Measurements from ENCODE around the gene ARHGDIA. TPM values are rescaled to one million over a fixed set of nuclear protein-coding genes. Genes with fewer than 3 reads are reported as not detected.
A peak's percentile ranks its signal among the peaks of the same experiment; 100 is the strongest.

The ARHGDIA gene
- total and polyA plus RNA-seq, 4 donors: 46.6 to 319 (median 238) TPM

GRCh38 chr17:81858967-81859905 is 11.9 kb downstream of the ARHGDIA start:
- whole genome bisulfite sequencing (ENCODE audit: insufficient coverage): 69% methylated on average over 23 of the region's 23 CpGs
- peaks cover 54% of the 10 kb centered on the region for H3K36me3 ChIP-seq (ENCODE audit: control insufficient read depth, insufficient read depth, low read length)
- H3K4me1 ChIP-seq (ENCODE audit: control insufficient read depth, insufficient read depth, low read length): peaks cover 35% of the 10 kb centered on the region
- peak overlapping the region; percentile 69 for H3K4me3 ChIP-seq (ENCODE audit: low read depth, low read length)
- H3K27ac ChIP-seq (ENCODE audit: low read depth, low read length): peak overlapping the region; percentile 64
- DNase-seq (ENCODE audit: low read depth in 4 of 6, low spot score in 6 of 6): no peak
- H3K9me3 ChIP-seq (ENCODE audit: control insufficient read depth, insufficient read depth, low read length): no peaks in the 10 kb centered on the region
- H3K27me3 ChIP-seq (ENCODE audit: control insufficient read depth, insufficient read depth, low read length): no peaks in the 10 kb centered on the region

- no peak for DNase-seq (ENCODE audit: low read depth in 4 of 6, low spot score in 6 of 6)
- peaks cover 35% of the 10 kb centered on the region for H3K4me1 ChIP-seq (ENCODE audit: control insufficient read depth, insufficient read depth, low read length)
- no peak overlapping the region for H3K27ac ChIP-seq (ENCODE audit: low read depth, low read length)
- H3K27me3 ChIP-seq (ENCODE audit: control insufficient read depth, insufficient read depth, low read length): no peaks in the 10 kb centered on the region
- no peak overlapping the region for H3K4me3 ChIP-seq (ENCODE audit: low read depth, low read length)
- peaks cover 56% of the 10 kb centered on the region for H3K36me3 ChIP-seq (ENCODE audit: control insufficient read depth, insufficient read depth, low read length)
- H3K9me3 ChIP-seq (ENCODE audit: control insufficient read depth, insufficient read depth, low read length): no peaks in the 10 kb centered on the region
- WGBS (ENCODE audit: insufficient coverage): 93% methylated on average over 26 of the region's 30 CpGs
Observed at GRCh38 chr17:81858170-81858966, 12.8 kb downstream of the ARHGDIA start.

GRCh38 chr17:81854974-81855774 is 16.0 kb downstream of the ARHGDIA start:
- H3K9me3 ChIP-seq (ENCODE audit: control insufficient read depth, insufficient read depth, low read length): no peaks in the 10 kb centered on the region
- H3K4me3 ChIP-seq (ENCODE audit: low read depth, low read length): no peak overlapping the region
- no peak for DNase-seq (ENCODE audit: low read depth in 4 of 6, low spot score in 6 of 6)
- H3K4me1 ChIP-seq (ENCODE audit: control insufficient read depth, insufficient read depth, low read length): peaks cover 18% of the 10 kb centered on the region
- no peak overlapping the region for H3K27ac ChIP-seq (ENCODE audit: low read depth, low read length)
- no peaks in the 10 kb centered on the region for H3K27me3 ChIP-seq (ENCODE audit: control insufficient read depth, insufficient read depth, low read length)
- H3K36me3 ChIP-seq (ENCODE audit: control insufficient read depth, insufficient read depth, low read length): peaks cover 86% of the 10 kb centered on the region
- 94% methylated on average over 19 of the region's 29 CpGs for WGBS (ENCODE audit: insufficient coverage)

GRCh38 chr17:81852237-81852636 is 18.9 kb downstream of the ARHGDIA start:
- H3K27me3 ChIP-seq (ENCODE audit: control insufficient read depth, insufficient read depth, low read length): no peaks in the 10 kb centered on the region
- H3K4me3 ChIP-seq (ENCODE audit: low read depth, low read length): no peak overlapping the region
- 97% methylated on average over 12 of the region's 12 CpGs for WGBS (ENCODE audit: insufficient coverage)
- H3K27ac ChIP-seq (ENCODE audit: low read depth, low read length): no peak overlapping the region
- no peaks in the 10 kb centered on the region for H3K4me1 ChIP-seq (ENCODE audit: control insufficient read depth, insufficient read depth, low read length)
- H3K9me3 ChIP-seq (ENCODE audit: control insufficient read depth, insufficient read depth, low read length): no peaks in the 10 kb centered on the region
- H3K36me3 ChIP-seq (ENCODE audit: control insufficient read depth, insufficient read depth, low read length): peaks cover 87% of the 10 kb centered on the region
- DNase-seq (ENCODE audit: low read depth in 4 of 6, low spot score in 6 of 6): no peak

GRCh38 chr17:81851423-81851822 is 19.7 kb downstream of the ARHGDIA start:
- H3K36me3 ChIP-seq (ENCODE audit: control insufficient read depth, insufficient read depth, low read length): peaks cover 87% of the 10 kb centered on the region
- no peak for DNase-seq (ENCODE audit: low read depth in 4 of 6, low spot score in 6 of 6)
- no peaks in the 10 kb centered on the region for H3K9me3 ChIP-seq (ENCODE audit: control insufficient read depth, insufficient read depth, low read length)
- H3K4me1 ChIP-seq (ENCODE audit: control insufficient read depth, insufficient read depth, low read length): no peaks in the 10 kb centered on the region
- H3K27ac ChIP-seq (ENCODE audit: low read depth, low read length): no peak overlapping the region
- 90% methylated on average over 16 of the region's 16 CpGs for WGBS (ENCODE audit: insufficient coverage)
- no peak overlapping the region for H3K4me3 ChIP-seq (ENCODE audit: low read depth, low read length)
- no peaks in the 10 kb centered on the region for H3K27me3 ChIP-seq (ENCODE audit: control insufficient read depth, insufficient read depth, low read length)

GRCh38 chr17:81849457-81849856 is 21.7 kb downstream of the ARHGDIA start:
- WGBS (ENCODE audit: insufficient coverage): 100% methylated on average over 6 of the region's 12 CpGs
- H3K9me3 ChIP-seq (ENCODE audit: control insufficient read depth, insufficient read depth, low read length): no peaks in the 10 kb centered on the region
- H3K4me1 ChIP-seq (ENCODE audit: control insufficient read depth, insufficient read depth, low read length): no peaks in the 10 kb centered on the region
- DNase-seq (ENCODE audit: low read depth in 4 of 6, low spot score in 6 of 6): no peak
- H3K4me3 ChIP-seq (ENCODE audit: low read depth, low read length): no peak overlapping the region
- H3K27ac ChIP-seq (ENCODE audit: low read depth, low read length): no peak overlapping the region
- H3K27me3 ChIP-seq (ENCODE audit: control insufficient read depth, insufficient read depth, low read length): no peaks in the 10 kb centered on the region
- H3K36me3 ChIP-seq (ENCODE audit: control insufficient read depth, insufficient read depth, low read length): peaks cover 90% of the 10 kb centered on the region

GRCh38 chr17:81846743-81847689 is 24.1 kb downstream of the ARHGDIA start:
- DNase-seq (ENCODE audit: low read depth in 4 of 6, low spot score in 6 of 6): no peak
- no peak overlapping the region for H3K4me3 ChIP-seq (ENCODE audit: low read depth, low read length)
- no peak overlapping the region for H3K27ac ChIP-seq (ENCODE audit: low read depth, low read length)
- no peaks in the 10 kb centered on the region for H3K4me1 ChIP-seq (ENCODE audit: control insufficient read depth, insufficient read depth, low read length)
- WGBS (ENCODE audit: insufficient coverage): 94% methylated on average over 22 of the region's 24 CpGs
- H3K36me3 ChIP-seq (ENCODE audit: control insufficient read depth, insufficient read depth, low read length): peaks cover 88% of the 10 kb centered on the region
- no peaks in the 10 kb centered on the region for H3K27me3 ChIP-seq (ENCODE audit: control insufficient read depth, insufficient read depth, low read length)
- no peaks in the 10 kb centered on the region for H3K9me3 ChIP-seq (ENCODE audit: control insufficient read depth, insufficient read depth, low read length)

GRCh38 chr17:81845881-81846742 is 25.0 kb downstream of the ARHGDIA start:
- Histone ChIP-seq H3K27me3 (ENCODE audit: control insufficient read depth, insufficient read depth, low read length) (no peaks in the 10 kb centered on the region), H3K9me3 (ENCODE audit: control insufficient read depth, insufficient read depth, low read length) (no peaks in the 10 kb centered on the region), H3K4me3 (ENCODE audit: low read depth, low read length) (no peak overlapping the region), H3K36me3 (ENCODE audit: control insufficient read depth, insufficient read depth, low read length) (peaks cover 88% of the 10 kb centered on the region), H3K4me1 (ENCODE audit: control insufficient read depth, insufficient read depth, low read length) (no peaks in the 10 kb centered on the region), H3K27ac (ENCODE audit: low read depth, low read length) (no peak overlapping the region)
- DNase-seq (ENCODE audit: low read depth in 4 of 6, low spot score in 6 of 6): no peak
- 96% methylated on average over 36 of the region's 38 CpGs for WGBS (ENCODE audit: insufficient coverage)

All from spinal cord (tissue), 10 donors.